ENCODE measurements around the gene PFKFB4. TPM values are rescaled to one million over a fixed set of nuclear protein-coding genes. Genes with fewer than 3 reads are reported as not detected.

PFKFB4 gene
- total RNA-seq, 2 donors from 2014 or later, result 11.1 to 27.4 TPM

DNA sequence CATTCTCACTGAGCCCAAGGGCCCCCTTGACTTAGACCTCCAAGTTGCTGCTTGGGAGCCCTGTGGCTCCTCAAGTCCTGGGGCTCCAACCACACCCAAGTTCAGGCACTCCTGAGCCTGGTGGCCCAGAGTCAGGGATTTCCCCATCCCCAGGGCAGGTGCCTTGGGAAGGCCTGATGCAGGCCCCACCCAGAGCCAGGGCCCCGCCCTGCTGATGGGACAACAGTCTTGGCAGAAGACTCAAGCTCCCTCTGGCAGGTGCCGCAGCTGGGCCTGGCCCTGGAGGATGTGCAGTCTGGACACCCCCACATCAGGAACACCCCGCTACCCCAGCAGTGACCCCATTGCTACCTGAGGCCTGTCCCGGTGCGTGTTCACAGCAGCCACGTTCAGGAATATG is 35.0 kb downstream of the PFKFB4 start:
- no peaks in the 10 kb centered on the region for H3K27me3 Mint-ChIP-seq
- peaks cover 5 to 14% of the 10 kb centered on the region in 2 donors for H3K4me1 Mint-ChIP-seq (ENCODE audit: low read depth in 2 of 2)
- DNase-seq (ENCODE audit: low spot score) (no peak), ATAC-seq (no peak)
- no peak overlapping the region for H3K27ac Mint-ChIP-seq
- no peaks in the 10 kb centered on the region for H3K36me3 Mint-ChIP-seq
- no peak overlapping the region for H3K4me3 Mint-ChIP-seq
- H3K9me3 Mint-ChIP-seq, result no peaks in the 10 kb centered on the region

DNA sequence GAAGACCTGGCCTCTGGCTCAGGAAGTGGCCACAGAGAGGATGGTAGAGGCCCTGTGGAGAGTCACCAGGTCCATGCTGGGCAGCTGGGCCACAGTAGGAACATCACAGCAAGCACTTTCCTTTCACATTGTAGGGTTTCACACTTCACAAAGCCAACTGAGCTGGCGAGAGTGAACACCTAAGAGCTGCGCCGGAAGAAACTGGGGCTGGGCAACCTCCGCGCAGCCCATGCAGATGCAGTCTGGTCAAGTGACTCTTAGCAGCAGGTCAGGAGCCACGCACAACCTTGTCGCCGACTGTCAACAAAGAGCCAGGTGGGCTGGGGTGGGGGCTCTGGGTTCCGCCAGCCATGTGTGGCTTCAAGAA is 37.3 kb downstream of the PFKFB4 start:
- Mint-ChIP-seq H3K27ac (no peak overlapping the region), H3K9me3 (no peaks in the 10 kb centered on the region), H3K4me1 (ENCODE audit: low read depth in 2 of 2) (peaks cover 5 to 14% of the 10 kb centered on the region in 2 donors), H3K36me3 (no peaks in the 10 kb centered on the region), H3K4me3 (no peak overlapping the region), H3K27me3 (no peaks in the 10 kb centered on the region)
- peak; percentile 15 to 60 for ATAC-seq
- DNase-seq (ENCODE audit: low spot score), result no peak

DNA sequence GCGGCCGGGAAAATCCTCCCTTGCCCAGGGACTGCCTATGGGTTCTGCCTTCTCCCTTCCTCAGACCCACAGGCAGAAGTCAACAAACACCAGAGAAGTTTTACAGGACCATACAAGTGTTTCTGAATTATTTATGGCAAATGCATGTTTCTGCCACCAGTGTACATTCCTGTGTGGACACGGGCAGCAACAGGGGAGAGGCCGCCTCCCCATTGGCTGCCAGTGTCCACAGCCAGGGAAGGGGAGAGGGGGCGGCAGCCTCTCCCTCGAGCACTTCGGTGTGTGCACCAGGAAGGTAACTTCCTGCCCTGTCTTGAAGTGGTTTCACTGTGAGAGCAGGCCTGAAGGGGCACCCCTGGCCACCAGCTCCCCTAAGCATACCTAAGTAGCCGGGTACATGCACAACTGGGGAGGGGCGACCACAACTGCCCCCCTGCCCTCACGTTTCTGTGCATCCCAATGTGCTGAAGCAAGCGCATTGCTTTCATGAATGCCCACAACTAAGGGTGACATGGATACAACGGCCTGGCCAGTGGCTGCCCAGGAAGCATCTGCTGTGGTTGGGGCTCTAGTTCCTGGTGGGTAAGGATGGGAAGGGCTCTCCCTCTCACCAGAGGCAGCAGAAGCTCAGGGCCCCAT is 37.8 kb downstream of the PFKFB4 start:
- Mint-ChIP-seq H3K9me3 (no peaks in the 10 kb centered on the region), H3K27ac (no peak overlapping the region), H3K27me3 (no peaks in the 10 kb centered on the region), H3K36me3 (no peaks in the 10 kb centered on the region), H3K4me1 (ENCODE audit: low read depth in 2 of 2) (peaks cover 5 to 14% of the 10 kb centered on the region in 2 donors), H3K4me3 (no peak overlapping the region)
- ATAC-seq (peak in 1 of 2 donors; percentile 24), DNase-seq (ENCODE audit: low spot score) (no peak)

DNA sequence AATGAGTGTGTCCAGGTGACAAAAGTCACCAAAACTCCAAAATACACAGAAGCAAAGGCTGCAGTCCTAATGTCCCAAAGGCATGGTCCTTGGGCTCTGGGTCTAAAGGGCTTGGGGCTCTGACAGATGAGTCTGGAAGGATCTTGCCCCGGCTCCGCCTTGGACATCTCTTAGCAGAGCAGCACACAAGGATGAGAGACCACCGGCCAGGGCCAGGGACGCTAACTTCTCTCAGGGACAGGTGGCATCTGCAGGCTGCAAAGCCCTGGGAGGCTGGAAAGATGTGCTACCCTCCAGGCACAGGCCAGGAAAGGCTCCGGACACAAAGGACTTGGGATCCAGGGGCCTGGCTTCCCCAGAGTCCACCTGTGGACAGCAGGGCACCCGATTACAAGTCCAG is 38.5 kb downstream of the PFKFB4 start:
- Mint-ChIP-seq H3K27ac (no peak overlapping the region), H3K36me3 (no peaks in the 10 kb centered on the region), H3K4me3 (no peak overlapping the region), H3K9me3 (no peaks in the 10 kb centered on the region), H3K4me1 (ENCODE audit: low read depth in 2 of 2) (peaks cover 5 to 14% of the 10 kb centered on the region in 2 donors), H3K27me3 (no peaks in the 10 kb centered on the region)
- ATAC-seq, result no peak
- no peak for DNase-seq (ENCODE audit: low spot score)

DNA sequence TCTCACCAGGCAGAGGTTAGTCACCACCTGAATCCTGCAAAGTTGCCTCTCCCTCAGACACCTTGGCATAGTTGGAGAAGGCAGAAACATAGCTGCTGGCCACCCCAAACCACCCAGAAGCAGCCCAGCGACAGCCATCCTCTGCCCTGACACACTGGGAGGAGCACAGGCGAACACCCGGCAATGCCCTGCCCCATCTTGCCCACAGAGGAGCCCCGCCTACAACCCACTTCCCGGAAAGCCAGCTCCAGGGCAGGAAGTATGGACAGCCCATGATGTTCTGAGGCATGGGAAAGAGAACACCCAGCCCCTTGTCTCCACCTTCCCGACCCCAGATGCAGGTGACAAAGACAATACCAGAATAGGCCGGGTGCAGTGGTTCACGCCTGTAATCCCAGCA is 40.0 kb downstream of the PFKFB4 start:
- H3K9me3 Mint-ChIP-seq, result no peaks in the 10 kb centered on the region
- DNase-seq (ENCODE audit: low spot score) (no peak), ATAC-seq (peak in 1 of 2 donors; percentile 31)
- H3K36me3 Mint-ChIP-seq, result no peaks in the 10 kb centered on the region
- no peak overlapping the region for H3K27ac Mint-ChIP-seq
- peaks cover 5 to 14% of the 10 kb centered on the region in 2 donors for H3K4me1 Mint-ChIP-seq (ENCODE audit: low read depth in 2 of 2)
- no peak overlapping the region for H3K4me3 Mint-ChIP-seq
- no peaks in the 10 kb centered on the region for H3K27me3 Mint-ChIP-seq

DNA sequence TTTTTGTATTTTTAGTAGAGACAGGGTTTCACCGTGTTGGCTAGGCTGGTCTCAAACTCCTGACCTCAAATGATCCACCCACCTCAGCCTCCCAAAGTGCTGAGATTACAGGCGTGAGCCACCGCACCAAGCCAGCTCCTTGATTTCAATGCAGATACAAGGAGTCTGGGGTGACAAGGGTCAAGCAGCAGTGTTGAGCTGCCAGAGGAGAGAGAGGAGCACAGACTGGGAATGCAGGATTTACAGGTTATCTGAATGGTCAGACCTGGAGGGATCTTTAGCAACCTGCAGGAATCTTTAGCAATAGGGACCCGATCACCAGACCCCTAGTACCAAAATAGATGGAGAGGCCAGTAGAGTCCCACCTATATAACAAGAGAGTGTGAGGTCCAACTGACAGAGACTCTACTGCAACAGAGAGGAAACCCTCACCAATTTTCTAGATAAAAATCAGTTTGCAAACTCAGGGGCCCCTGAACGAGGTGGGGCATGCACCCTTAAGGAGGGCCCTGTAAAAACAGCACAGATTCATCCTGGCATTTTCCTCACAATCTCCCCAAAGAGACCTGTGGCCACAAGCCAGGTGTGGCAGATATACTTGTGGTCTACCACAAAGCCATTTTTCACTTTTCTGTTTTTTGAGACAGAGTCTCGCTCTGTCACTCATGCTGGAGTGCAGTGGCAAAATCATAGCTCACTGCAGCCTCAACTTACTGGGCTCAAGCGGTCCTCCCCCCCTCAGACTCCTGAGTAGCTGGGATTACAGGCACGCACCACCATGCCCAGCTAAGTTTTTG is 42.0 kb downstream of the PFKFB4 start:
- no peak overlapping the region for H3K27ac Mint-ChIP-seq
- no peak overlapping the region for H3K4me3 Mint-ChIP-seq

DNA sequence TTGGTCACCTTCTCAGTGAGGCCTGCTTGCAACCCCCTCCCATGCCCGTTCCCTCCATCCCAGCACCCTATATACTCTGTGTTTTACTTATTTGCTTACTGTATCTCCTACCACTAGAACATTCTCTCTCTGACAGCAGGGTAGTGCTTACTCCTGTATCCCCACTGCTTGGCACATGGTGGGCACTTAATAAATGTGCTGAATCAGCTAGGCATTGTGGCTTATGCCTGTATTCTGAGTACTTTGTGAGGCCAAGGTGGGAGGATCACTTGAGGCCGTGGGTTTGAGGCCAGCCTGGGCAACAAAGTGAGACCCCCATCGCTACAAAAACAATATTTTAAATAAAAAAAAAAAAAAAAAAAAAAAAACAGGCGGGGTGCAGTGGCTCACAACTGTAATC is 45.1 kb downstream of the PFKFB4 start:
- H3K36me3 Mint-ChIP-seq, result no peaks in the 10 kb centered on the region
- ATAC-seq (no peak), DNase-seq (ENCODE audit: low spot score) (no peak)
- H3K27ac Mint-ChIP-seq, result no peak overlapping the region
- no peak overlapping the region for H3K4me3 Mint-ChIP-seq
- no peaks in the 10 kb centered on the region for H3K27me3 Mint-ChIP-seq
- H3K4me1 Mint-ChIP-seq (ENCODE audit: low read depth in 2 of 2), result peaks cover 7 to 8% of the 10 kb centered on the region in 2 donors
- H3K9me3 Mint-ChIP-seq, result no peaks in the 10 kb centered on the region

More for the DNA sequence above, 42.0 kb downstream of the PFKFB4 start:
- H3K9me3 Mint-ChIP-seq, result no peaks in the 10 kb centered on the region
- ATAC-seq (no peak), DNase-seq (ENCODE audit: low spot score) (no peak)
- no peaks in the 10 kb centered on the region for H3K36me3 Mint-ChIP-seq
- H3K27me3 Mint-ChIP-seq, result no peaks in the 10 kb centered on the region
- H3K4me1 Mint-ChIP-seq (ENCODE audit: low read depth in 2 of 2), result peaks cover 2 to 11% of the 10 kb centered on the region in 2 donors

DNA sequence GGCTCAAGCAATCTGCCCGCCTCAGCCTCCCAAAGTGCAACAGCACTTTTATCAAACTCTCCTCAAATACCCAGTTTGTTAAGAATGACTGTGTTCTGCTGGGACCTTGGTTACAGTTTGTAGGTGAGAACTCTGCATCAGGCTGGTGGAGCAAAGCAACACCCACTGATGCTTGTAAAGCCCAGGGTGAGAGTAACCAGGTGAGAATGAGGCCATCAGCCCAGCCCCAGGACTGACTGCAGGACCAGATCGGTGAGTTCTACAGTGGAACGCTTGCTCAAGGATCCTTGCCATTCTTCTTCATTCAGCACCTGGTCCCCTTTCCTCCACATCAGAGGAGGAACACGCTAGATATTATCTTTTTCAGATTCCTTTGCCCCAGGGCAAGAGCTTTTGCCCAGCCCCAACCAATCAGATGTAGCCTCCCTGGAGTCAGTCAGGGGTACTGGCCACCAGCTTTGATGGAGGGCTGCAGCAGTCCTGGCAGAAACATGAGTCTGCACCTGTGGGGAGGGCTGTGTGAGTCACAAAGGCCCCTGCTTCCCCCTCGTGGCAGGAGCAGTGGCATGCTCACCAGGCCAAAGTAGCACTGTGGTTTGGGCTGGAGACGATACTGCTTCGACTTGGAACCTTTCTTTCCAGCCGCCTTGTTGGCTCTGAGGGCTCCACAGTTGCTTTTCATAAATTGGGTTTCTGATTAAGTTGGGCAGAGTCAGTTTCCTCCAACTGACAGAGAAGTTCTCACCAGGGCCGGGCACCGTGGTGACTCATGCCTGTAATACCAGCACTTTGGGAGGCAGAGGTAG is 49.1 kb downstream of the PFKFB4 start:
- peaks cover 7 to 23% of the 10 kb centered on the region in 2 donors for H3K4me1 Mint-ChIP-seq (ENCODE audit: low read depth in 2 of 2)
- no peak overlapping the region for H3K4me3 Mint-ChIP-seq
- no peaks in the 10 kb centered on the region for H3K36me3 Mint-ChIP-seq
- H3K27me3 Mint-ChIP-seq, result no peaks in the 10 kb centered on the region
- H3K27ac Mint-ChIP-seq, result peak overlapping the region in 1 of 2 donors; percentile 17
- no peaks in the 10 kb centered on the region for H3K9me3 Mint-ChIP-seq
- ATAC-seq (peak; percentile 65 to 68), DNase-seq (ENCODE audit: low spot score) (peak; percentile 69)

DNA sequence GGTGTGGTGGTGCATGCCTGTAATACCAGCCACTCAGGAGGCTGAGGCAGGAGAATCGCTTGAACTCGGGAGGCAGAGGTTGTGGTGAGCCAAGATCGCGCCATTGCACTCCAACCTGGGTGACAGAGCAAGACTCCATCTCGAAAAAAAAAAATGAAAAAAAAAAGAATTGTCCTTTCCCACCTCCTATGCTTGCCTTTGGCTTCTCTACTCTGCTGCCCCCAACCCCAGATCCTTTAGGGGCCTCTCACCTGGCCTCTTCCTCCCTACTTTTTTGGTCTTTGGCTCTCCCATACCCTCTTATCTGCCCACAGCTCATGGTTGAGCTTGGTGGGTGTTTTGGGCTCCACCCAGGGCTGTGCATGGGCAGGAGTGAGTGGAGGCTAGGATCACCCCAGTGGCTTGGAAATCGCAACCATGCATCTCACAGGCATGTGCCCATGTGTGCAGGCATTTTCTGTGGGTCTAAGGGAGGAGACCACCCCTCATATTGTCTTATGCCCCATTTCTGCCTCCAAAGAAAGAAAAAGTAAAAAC is 50.6 kb downstream of the PFKFB4 start:
- no peaks in the 10 kb centered on the region for H3K27me3 Mint-ChIP-seq
- peaks cover 15 to 33% of the 10 kb centered on the region in 2 donors for H3K4me1 Mint-ChIP-seq (ENCODE audit: low read depth in 2 of 2)
- no peaks in the 10 kb centered on the region for H3K36me3 Mint-ChIP-seq
- ATAC-seq (no peak), DNase-seq (ENCODE audit: low spot score) (no peak)
- no peaks in the 10 kb centered on the region for H3K9me3 Mint-ChIP-seq
- no peak overlapping the region for H3K27ac Mint-ChIP-seq
- peak overlapping the region; percentile 21 for H3K4me3 Mint-ChIP-seq

DNA sequence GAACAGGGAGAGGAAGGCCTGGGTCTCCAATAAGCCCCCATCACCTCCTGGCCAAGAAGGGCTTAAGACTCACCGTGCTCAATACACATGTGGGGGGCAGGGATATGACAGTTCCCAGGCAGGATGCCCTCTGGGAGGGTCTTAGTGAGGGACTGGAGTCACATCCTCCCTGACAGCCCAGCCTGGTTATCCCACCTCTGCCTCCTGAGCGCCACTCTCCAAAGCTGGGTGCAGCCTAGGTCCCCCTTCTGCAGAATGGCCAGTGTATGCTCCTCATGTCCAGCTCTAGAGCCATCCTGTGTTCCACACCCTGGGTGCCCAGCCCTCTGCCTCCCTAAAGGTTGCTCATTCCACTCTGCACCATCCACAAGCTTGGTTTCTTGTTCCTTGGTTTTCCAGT is 51.5 kb downstream of the PFKFB4 start:
- Mint-ChIP-seq H3K27me3 (no peaks in the 10 kb centered on the region), H3K36me3 (no peaks in the 10 kb centered on the region), H3K4me1 (ENCODE audit: low read depth in 2 of 2) (peaks cover 17 to 38% of the 10 kb centered on the region in 2 donors), H3K27ac (peak overlapping the region; percentile 41 to 67), H3K9me3 (no peaks in the 10 kb centered on the region), H3K4me3 (peak overlapping the region; percentile 52)
- ATAC-seq, result no peak
- no peak for DNase-seq (ENCODE audit: low spot score)

DNA sequence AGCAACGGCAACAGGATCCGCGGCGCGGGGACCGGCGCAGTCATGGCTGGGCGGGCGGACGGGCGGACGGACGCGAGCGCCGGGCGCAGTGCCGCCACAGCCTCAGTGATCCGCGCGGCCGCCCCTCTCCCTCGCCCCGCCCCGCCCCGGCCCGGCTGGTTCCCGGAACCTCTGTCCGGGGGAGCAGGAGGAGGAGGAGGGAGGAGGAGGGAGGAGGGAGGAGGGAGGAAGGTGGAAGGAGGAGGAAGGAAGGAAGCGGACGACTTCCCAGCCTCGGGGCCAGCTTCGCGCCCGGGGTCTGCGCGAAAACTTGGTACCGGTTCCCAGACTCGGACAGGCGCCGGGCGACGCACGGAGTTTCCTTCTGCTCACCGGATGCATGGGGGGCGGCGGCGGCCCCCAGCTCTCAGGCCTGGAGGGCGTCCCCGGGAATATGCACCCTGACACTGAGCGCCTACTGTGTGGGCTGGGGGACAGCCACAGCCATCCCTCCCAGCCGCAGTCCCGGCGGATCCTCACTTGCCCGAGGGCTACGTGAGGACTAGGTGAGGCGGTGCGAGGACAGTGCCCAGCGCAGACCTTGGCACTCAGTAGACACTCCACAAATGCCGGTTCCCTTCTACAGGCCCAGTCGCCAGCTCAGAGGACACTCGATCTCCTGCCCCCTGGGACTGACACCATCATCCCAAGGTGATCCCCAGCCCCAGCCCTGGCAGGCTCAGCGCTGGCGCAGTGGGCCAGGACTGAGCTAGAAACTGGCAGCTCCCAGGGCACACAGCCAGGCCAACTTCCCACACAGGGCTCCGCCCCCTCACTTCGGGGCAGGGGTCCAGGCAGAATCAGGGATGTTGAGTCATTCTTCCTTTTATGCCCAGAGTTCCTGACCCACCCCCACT is 52.3 kb downstream of the PFKFB4 start, which contains the start of gene SHISA5:
Gene SHISA5, minus strand, starts transcription at position 124 of the 896 bp plus-strand sequence. Its CDS starts 80 bp downstream, at position 44.
- peak within 1 kb of the TSS; percentile 50 to 81 for H3K27ac Mint-ChIP-seq
- no peaks in the 10 kb centered on the region for H3K36me3 Mint-ChIP-seq
- no peaks in the 10 kb centered on the region for H3K27me3 Mint-ChIP-seq

DNA sequence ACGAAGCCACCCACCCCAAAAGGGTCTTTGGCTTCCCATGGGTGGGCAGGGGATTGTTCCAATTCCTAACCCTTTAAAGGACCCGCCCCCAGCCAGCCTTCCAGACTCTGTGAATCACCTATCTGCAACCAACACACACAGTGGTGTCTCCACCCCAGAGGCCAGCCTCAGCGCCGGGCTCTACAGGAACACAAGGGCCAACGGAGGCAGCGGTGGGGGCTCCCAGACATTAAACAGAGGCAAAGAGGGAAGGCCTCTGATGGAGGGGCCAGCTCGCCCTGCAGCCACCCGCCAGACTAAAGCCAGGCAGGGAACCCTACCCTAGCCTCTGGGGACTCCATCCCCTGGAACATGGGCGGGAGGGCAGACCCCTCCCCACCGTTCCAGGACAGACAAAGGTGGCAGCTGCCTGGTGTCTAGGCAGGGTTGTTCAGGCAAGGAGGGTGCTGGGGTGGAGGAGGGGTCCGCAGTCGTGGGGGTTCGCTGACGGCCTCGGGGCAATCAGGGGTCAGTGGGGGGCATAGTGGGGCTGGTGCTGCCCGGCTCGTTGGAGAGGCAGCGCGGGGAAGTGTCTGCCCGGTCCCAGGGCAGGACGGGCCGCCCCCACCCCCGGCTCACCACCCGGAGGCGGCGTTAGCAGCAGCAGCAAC is 53.1 kb downstream of the PFKFB4 start:
- peak overlapping the region; percentile 50 to 81 for H3K27ac Mint-ChIP-seq
- no peaks in the 10 kb centered on the region for H3K36me3 Mint-ChIP-seq
- H3K27me3 Mint-ChIP-seq, result no peaks in the 10 kb centered on the region
- H3K4me3 Mint-ChIP-seq, result peak overlapping the region; percentile 74
- no peak for DNase-seq (ENCODE audit: low spot score)
- no peaks in the 10 kb centered on the region for H3K9me3 Mint-ChIP-seq
- no peak for ATAC-seq
- peaks cover 17 to 38% of the 10 kb centered on the region in 2 donors for H3K4me1 Mint-ChIP-seq (ENCODE audit: low read depth in 2 of 2)

More for the DNA sequence above, 52.3 kb downstream of the PFKFB4 start, which contains the start of gene SHISA5:
- Mint-ChIP-seq H3K4me3 (peak within 1 kb of the TSS; percentile 74), H3K4me1 (ENCODE audit: low read depth in 2 of 2) (peaks cover 17 to 38% of the 10 kb centered on the region in 2 donors), H3K9me3 (no peaks in the 10 kb centered on the region)
- DNase-seq (ENCODE audit: low spot score) (peak; percentile 79), ATAC-seq (peak; percentile 87)
